NK-92 (cell line): Measurements from ENCODE around the gene CHGA.

ENCODE experiments used
- DNase-seq: peaks from one replicate; lab custom pipeline; 2025; ENCODE audit not compliant: unreplicated experiment; lab: John Stamatoyannopoulos, UW

CHGA gene

DNA sequence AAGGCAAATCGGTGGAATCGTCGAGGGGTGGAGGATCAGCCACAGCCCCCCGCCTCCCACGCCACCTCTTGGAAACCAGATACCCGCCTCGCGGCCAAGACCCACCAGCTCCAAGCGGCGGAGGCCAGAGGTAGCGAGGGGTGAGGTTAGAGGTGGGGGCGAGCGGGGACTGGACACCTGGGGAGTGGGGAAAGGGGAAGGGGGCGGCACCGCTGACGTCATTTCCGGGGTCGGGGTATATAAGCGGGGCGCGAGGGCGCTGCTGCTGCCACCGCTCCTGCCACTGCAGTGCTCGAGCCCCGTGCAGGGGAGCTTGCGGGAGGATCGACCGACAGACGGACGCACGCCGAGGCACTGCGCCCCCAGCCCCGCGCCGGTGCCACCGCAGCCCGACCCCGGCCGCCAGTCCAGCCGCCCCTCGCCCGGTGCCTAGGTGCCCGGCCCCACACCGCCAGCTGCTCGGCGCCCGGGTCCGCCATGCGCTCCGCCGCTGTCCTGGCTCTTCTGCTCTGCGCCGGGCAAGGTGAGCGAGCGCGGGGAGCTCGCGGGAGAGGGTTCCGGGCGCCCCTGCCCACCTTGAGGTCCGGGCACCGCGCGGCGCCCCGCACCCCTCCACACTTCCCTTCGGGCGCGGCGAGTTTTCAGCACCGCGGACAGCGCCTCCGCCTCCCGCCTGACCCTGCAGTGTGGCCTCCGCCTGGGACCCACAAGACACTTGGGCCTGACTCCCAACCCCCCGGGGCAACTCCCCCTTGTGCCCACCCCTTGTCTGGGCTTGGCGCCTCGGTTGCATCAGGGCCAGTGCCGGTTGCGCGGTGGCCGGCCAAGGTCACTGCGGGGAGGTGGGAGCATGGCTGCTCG lies at the start of gene CHGA:
Gene CHGA (plus strand): TSS at position 268 of the 861 bp plus-strand sequence. CDS start 210 bp downstream, at position 478.
- no peak for DNase-seq

GRCh38 chr14:92874962-92875661 lies 47.8 kb upstream of the CHGA start:
- DNase-seq: no peak

- DNase-seq: no peak
These were observed 45.1 kb upstream of the CHGA start for GRCh38 chr14:92877757-92878431.

DNA sequence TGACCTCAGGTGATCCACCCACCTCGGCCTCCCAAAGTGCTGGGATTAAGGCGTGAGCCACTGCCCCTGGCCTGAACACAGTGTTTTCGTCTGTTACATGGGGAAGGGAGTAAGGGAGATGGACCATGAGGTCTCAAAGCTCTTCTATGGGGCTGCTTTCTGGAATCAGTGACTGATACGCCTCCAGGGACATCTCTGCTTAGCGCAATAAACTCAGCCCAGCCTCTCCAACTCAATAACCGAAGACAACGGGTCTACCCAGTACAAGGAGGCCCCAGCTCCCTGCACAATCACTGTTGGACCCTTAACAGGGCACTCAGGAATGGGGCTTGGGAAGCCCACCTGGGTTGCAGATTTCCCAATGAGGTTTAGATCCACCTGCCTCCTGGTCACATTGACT lies 42.6 kb upstream of the CHGA start:
- DNase-seq: no peak

DNA sequence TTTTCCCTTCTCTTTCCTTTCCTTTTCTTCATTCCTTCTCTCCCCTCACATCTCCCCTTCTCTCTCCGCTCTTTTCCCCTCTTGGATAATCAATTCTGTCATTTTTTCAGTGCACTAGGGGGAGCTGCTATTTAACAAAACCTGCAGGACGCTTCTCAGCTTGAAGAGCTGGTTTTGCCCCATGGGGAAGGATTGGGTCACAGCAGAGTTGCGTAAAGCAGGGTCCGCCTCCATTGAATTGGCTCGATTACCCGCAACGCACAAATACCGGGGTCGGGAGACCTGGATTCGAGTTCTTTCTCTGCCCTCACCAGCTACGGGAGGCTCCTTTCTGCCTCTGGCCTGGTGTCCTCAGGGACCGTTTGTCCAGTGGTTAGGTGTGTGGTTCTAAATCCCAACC lies 42.1 kb upstream of the CHGA start:
- DNase-seq: no peak

- DNase-seq: no peak
These were observed 39.9 kb upstream of the CHGA start for GRCh38 chr14:92883066-92883465.

- no peak for DNase-seq
These were observed 38.5 kb upstream of the CHGA start for GRCh38 chr14:92884410-92884809.

GRCh38 chr14:92885279-92886061 lies 37.5 kb upstream of the CHGA start:
- DNase-seq: no peak

- DNase-seq: no peak
These were observed 36.6 kb upstream of the CHGA start for GRCh38 chr14:92886337-92886736.

GRCh38 chr14:92887157-92887556 lies 35.8 kb upstream of the CHGA start:
- no peak for DNase-seq

GRCh38 chr14:92888896-92889295 lies 34.1 kb upstream of the CHGA start:
- no peak for DNase-seq

GRCh38 chr14:92890830-92891588 lies 31.9 kb upstream of the CHGA start:
- DNase-seq: no peak

DNA sequence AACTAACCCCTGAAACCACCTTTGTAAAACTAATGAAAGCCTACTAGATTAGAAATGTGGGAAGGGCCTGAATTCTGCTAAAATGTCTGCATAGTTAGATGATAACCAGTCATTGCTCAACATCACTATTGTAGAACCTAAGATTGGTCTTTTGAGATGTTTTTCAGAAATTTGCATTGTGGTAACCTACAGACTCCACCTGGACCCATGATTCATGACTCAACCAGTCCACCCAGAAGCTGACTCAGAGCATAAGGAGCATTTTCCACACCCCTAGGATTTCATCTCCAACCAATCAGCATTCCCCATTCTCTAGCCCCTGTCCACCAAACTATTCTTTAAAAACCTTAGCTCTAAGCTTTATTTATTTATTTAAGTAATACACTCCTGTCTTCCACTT lies 30.4 kb upstream of the CHGA start:
- no peak for DNase-seq

GRCh38 chr14:92895352-92895878 lies 27.5 kb upstream of the CHGA start:
- DNase-seq: no peak

DNA sequence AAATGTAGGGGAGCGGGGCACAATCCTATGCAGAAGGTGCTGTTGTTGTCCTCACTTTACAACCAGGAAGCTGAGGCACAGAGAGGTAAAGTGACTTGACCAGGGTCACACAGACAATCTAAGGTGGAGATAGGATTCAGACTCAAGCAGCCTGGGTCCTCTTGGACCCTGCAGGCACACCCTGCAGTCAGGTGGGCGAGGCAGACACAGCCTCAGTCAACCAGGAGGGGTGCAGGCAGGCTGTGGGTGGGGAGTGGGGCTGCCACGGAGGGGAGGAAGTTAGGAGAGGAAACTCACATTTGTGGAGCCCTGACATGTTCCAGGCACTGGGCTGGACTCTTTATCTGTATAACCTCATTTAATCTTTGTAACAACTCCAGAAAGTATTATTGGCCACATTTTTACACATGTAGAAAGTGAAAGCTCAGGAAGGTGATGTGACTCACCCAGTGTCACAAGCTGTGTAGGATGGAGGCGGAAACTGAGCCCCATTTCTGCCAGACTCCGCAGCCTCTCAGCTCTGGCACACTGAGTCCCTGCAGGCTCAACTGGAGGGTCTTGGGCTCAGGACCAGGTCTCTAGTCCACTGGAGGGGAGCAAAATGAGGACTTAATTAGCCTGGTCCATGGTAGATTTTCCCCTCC lies 24.9 kb upstream of the CHGA start:
- no peak for DNase-seq

DNA sequence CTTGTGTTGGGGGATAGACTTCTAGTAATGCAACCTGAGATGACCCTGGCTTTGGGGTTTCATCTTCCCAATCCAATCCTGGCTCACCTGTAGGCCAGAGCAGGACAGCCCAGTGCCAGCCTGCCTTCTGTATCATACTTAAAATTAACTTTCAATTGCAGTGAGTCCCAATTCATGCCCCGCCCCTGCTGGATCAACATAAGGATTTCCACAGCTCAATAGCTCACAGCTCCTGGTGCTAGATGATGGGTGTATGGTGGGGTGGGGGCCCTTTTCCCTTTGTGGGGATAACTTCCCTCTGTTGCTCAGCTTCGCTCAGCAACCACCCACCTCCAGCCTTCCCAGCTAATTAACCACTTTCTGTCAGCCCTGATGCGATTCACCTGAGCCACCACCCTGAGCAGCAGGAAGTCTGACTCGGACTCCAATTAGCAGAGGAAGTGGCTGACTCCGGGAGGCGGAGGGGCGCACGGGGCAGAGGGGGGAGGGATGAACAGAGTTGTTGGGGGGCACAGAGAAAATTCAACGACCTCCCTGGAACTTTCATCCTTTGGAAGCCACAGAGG lies 24.3 kb upstream of the CHGA start:
- no peak for DNase-seq

DNA sequence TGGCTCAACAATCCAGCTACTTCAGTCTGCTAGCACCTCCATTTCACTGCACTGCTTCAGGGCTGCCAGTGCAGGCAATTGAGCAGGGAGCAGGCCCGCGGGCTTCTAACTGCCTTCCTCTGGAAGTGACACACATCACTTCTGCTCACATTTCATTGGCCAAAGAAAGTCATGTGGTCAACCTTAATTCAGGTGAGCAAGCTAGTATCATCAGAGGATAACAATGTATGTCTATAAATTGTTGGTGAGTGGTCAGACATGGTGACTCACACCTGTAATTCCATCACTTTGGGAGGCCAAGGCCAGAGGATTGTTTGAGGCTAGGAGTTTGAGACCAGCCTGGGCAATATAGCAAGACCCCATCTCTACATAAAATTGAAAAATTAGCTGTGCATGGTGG lies 22.3 kb upstream of the CHGA start:
- DNase-seq: no peak

GRCh38 chr14:92902191-92902590 lies 20.8 kb upstream of the CHGA start:
- DNase-seq: no peak

- DNase-seq: no peak
These were observed 20.2 kb upstream of the CHGA start for GRCh38 chr14:92902726-92903125.
